B cell (primary cell): ENCODE data around the gene RET. TPM values are rescaled to one million over a fixed set of nuclear protein-coding genes. Genes with fewer than 3 reads are reported as not detected.

Source experiments
- ATAC-seq: fragments of 200-7000 bp; cut with Tn5 transposase; one replicate; pipeline ENCODE4 v1.10.0; 2021; ENCODE audit warnings: low read depth, mild to moderate bottlenecking, moderate number of reproducible peaks, moderate library complexity
- CTCF ChIA-PET: fragments of 350-600 bp; sonication (Branson Sonifier 250); formaldehyde crosslinking; loops from one replicate; lab custom pipeline; 2021; ENCODE audit warnings: antibody characterized with exemption, inconsistent platforms; lab: Charles Lee
- POLR2A ChIA-PET: fragments of 350-600 bp; sonication (Branson Sonifier 250); formaldehyde crosslinking; loops from one replicate; lab custom pipeline; 2021; ENCODE audit warnings: antibody characterized with exemption; lab: Charles Lee
- DNase-seq: peaks from one replicate; pipeline ENCODE4 v3.0.0; 2013
- H2AFZ ChIP-seq: 2 replicates; pipeline ENCODE4 v1.6.1; 2012; ENCODE audit warnings: mild to moderate bottlenecking, low read depth, low read length; ENCODE audit not compliant: insufficient read depth, poor library complexity, severe bottlenecking
- H3K27ac ChIP-seq, 2 donors: 1 replicate in 1 of 2; 2 replicates in 1 of 2; pipeline ENCODE4 v1.5.1; 2012 to 2013; ENCODE audit warnings: low read length in 2 of 2, mild to moderate bottlenecking in 2 of 2, moderate library complexity in 1 of 2
- H3K27me3 ChIP-seq, 4 experiments: fragments of 200-600 bp in 1 of 4; sonication (generic) in 1 of 4; replicated peaks in 1 of 4; 1 replicate in 2 of 4; 2 replicates in 2 of 4; pipeline versions ENCODE4 v1.6.1 to v1.7.0; 2013 to 2016; ENCODE audit warnings: low read length in 3 of 4, mild to moderate bottlenecking in 2 of 4, mixed read lengths in 1 of 4, moderate library complexity in 1 of 4; ENCODE audit not compliant: insufficient read depth in 4 of 4, control insufficient read depth in 3 of 4; ENCODE audit errors: control extremely low read depth in 1 of 4
- H3K36me3 ChIP-seq, 2 experiments: replicated peaks in 1 of 2; 1 replicate in 1 of 2; 2 replicates in 1 of 2; pipeline versions ENCODE4 v1.6.1 to v1.7.1; 2013; ENCODE audit warnings: low read length in 1 of 2; ENCODE audit not compliant: insufficient read depth in 2 of 2, control insufficient read depth in 1 of 2; ENCODE audit errors: control extremely low read depth in 1 of 2, extremely low read depth in 1 of 2
- H3K4me1 ChIP-seq, 2 donors: fragments of 200-600 bp in 1 of 2; sonication (generic) in 1 of 2; 1 replicate in 1 of 2; 2 replicates in 1 of 2; pipeline versions ENCODE4 v1.5.1 to v1.6.1; 2013 to 2017; ENCODE audit warnings: low read length in 2 of 2; ENCODE audit not compliant: control insufficient read depth in 2 of 2, insufficient read depth in 2 of 2
- H3K4me2 ChIP-seq: replicated peaks from 2 replicates; pipeline ENCODE3; 2012; ENCODE audit warnings: mild to moderate bottlenecking, low read depth, low read length; ENCODE audit not compliant: poor library complexity, severe bottlenecking
- H3K4me3 ChIP-seq, 5 experiments: fragments of 200-600 bp in 1 of 5; sonication (generic) in 1 of 5; 1 replicate in 3 of 5; 2 replicates in 2 of 5; pipeline versions ENCODE4 v1.5.1 to v1.7.0; 2011 to 2016; ENCODE audit warnings: low read length in 4 of 5, mild to moderate bottlenecking in 4 of 5, low read depth in 2 of 5, control low read depth in 1 of 5, moderate library complexity in 1 of 5; ENCODE audit not compliant: insufficient read depth in 1 of 5; ENCODE audit errors: control extremely low read depth in 1 of 5, extremely low read depth in 1 of 5
- H3K79me2 ChIP-seq: fragments of 200-600 bp; sonication (generic); one replicate; pipeline ENCODE4 v1.6.0; 2016; ENCODE audit warnings: low read length; ENCODE audit not compliant: control insufficient read depth, insufficient read depth
- H3K9ac ChIP-seq: fragments of 200-600 bp; sonication (generic); 2 replicates; pipeline ENCODE4 v1.6.1; 2017; ENCODE audit warnings: mild to moderate bottlenecking, low read length, moderate library complexity
- H3K9me3 ChIP-seq, 3 donors: one replicate each; pipeline versions ENCODE4 v1.6.1 to v1.7.1; 2013; ENCODE audit warnings: low read length in 2 of 3; ENCODE audit not compliant: control insufficient read depth in 2 of 3, insufficient read depth in 1 of 3; ENCODE audit errors: control extremely low read depth in 1 of 3
- H4K20me1 ChIP-seq: 2 replicates; pipeline ENCODE4 v1.6.0; 2012; ENCODE audit warnings: mild to moderate bottlenecking, low read length; ENCODE audit not compliant: insufficient read depth, control insufficient read depth, poor library complexity, severe bottlenecking
- H3K27ac Mint-ChIP-seq: one replicate; pipeline ENCODE4 v1.8.0; 2021; ENCODE audit warnings: mixed read lengths
- H3K27me3 Mint-ChIP-seq: one replicate; pipeline ENCODE4 v1.8.0; 2021; ENCODE audit warnings: mixed read lengths
- H3K4me1 Mint-ChIP-seq: one replicate; pipeline ENCODE4 v1.8.0; 2021; ENCODE audit warnings: mixed read lengths
- H3K4me3 Mint-ChIP-seq: one replicate; pipeline ENCODE4 v1.8.0; 2021; ENCODE audit warnings: mixed read lengths
- H3K9me3 Mint-ChIP-seq: one replicate; pipeline ENCODE4 v1.8.0; 2022; ENCODE audit warnings: mixed read lengths; ENCODE audit not compliant: insufficient read depth
- EZH2 ChIP-seq: IDR thresholded peaks from 2 replicates; pipeline ENCODE4 v1.6.1; 2012; ENCODE audit warnings: borderline replicate concordance, low read depth, mild to moderate bottlenecking, moderate library complexity, low read length; ENCODE audit not compliant: insufficient read depth, poor library complexity, severe bottlenecking
- WGBS: methylation state at CpG from one replicate; pipeline ENCODE4 v1.1.5; 2013; ENCODE audit warnings: missing lambda C conversion rate; ENCODE audit not compliant: insufficient coverage; 5-methylcytosine and 5-hydroxymethylcytosine counted together
- intact Hi-C: fragments of 100-400 bp; cut with micrococcal nuclease; formaldehyde crosslinking; loops from one replicate; pipeline ENCODE4 v1.10.0; 2022
- polyA plus RNA-seq: library from polyadenylated mRNA; depleted of rRNA; stranded (reverse); fragments of >200 nt; gene quantifications from 2 replicates; pipeline ENCODE4 v1.2.3, GENCODE V29; 2012
- total RNA-seq, 2 donors: library from RNA; stranded (reverse); fragments of 120-200 nt in 1 of 2; gene quantifications; 1 replicate in 1 of 2; 2 replicates in 1 of 2; pipeline versions ENCODE4 v1.2.3 to v1.2.4, GENCODE V29; 2013 to 2022
- TF ChIP-seq, protein P1 (sequence below): fragments of 200-600 bp; IDR thresholded peaks from one replicate; pipeline ENCODE4 v1.8.0; 2022; ENCODE audit warnings: antibody characterized with exemption, mild to moderate bottlenecking

RET gene
- total and polyA plus RNA-seq, 2 donors (not counting 1 experiment from before 2014, with no cell fraction given) = 0.16 to 0.27 TPM

DNA sequence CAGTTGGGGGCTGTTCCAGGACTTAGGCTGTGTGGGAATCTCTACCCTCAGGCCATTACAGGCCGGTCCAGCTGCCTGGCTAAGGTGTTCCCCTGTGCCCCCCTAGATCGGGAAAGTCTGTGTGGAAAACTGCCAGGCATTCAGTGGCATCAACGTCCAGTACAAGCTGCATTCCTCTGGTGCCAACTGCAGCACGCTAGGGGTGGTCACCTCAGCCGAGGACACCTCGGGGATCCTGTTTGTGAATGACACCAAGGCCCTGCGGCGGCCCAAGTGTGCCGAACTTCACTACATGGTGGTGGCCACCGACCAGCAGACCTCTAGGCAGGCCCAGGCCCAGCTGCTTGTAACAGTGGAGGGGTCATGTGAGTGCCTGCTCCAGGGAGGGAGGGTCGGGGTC, 34.2 kb downstream of the RET start:
- POLR2A ChIA-PET = no interaction called here
- no peaks in the 10 kb centered on the region for H3K27me3 Mint-ChIP-seq
- no peaks in the 10 kb centered on the region for H3K79me2 ChIP-seq
- ATAC-seq = no peak
- no peaks in the 10 kb centered on the region for H3K36me3 ChIP-seq
- H3K9me3 Mint-ChIP-seq = no peaks in the 10 kb centered on the region
- peaks cover 8% of the 10 kb centered on the region for H3K4me1 Mint-ChIP-seq
- DNase-seq = no peak
- H2AFZ ChIP-seq = no peak overlapping the region
- intact Hi-C loops = no loop called here
- no peak overlapping the region for H3K9ac ChIP-seq
- WGBS = 97% methylated on average over 9 of the region's 11 CpGs
- H4K20me1 ChIP-seq = no peaks in the 10 kb centered on the region
- no peaks in the 10 kb centered on the region for H3K9me3 ChIP-seq
- H3K4me2 ChIP-seq = no peak overlapping the region
- no peak overlapping the region for H3K27ac ChIP-seq
- CTCF ChIA-PET = no interaction called here
- H3K4me3 Mint-ChIP-seq = no peak overlapping the region
- H3K4me1 ChIP-seq = peaks cover 5 to 13% of the 10 kb centered on the region in 2 donors
- H3K27ac Mint-ChIP-seq = no peak overlapping the region
- TF ChIP-seq, protein P1, sequence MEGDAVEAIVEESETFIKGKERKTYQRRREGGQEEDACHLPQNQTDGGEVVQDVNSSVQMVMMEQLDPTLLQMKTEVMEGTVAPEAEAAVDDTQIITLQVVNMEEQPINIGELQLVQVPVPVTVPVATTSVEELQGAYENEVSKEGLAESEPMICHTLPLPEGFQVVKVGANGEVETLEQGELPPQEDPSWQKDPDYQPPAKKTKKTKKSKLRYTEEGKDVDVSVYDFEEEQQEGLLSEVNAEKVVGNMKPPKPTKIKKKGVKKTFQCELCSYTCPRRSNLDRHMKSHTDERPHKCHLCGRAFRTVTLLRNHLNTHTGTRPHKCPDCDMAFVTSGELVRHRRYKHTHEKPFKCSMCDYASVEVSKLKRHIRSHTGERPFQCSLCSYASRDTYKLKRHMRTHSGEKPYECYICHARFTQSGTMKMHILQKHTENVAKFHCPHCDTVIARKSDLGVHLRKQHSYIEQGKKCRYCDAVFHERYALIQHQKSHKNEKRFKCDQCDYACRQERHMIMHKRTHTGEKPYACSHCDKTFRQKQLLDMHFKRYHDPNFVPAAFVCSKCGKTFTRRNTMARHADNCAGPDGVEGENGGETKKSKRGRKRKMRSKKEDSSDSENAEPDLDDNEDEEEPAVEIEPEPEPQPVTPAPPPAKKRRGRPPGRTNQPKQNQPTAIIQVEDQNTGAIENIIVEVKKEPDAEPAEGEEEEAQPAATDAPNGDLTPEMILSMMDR = no peak
- TF ChIP-seq EZH2 = no peak
- H3K4me3 ChIP-seq = no peak overlapping the region
- no peaks in the 10 kb centered on the region for H3K27me3 ChIP-seq

DNA sequence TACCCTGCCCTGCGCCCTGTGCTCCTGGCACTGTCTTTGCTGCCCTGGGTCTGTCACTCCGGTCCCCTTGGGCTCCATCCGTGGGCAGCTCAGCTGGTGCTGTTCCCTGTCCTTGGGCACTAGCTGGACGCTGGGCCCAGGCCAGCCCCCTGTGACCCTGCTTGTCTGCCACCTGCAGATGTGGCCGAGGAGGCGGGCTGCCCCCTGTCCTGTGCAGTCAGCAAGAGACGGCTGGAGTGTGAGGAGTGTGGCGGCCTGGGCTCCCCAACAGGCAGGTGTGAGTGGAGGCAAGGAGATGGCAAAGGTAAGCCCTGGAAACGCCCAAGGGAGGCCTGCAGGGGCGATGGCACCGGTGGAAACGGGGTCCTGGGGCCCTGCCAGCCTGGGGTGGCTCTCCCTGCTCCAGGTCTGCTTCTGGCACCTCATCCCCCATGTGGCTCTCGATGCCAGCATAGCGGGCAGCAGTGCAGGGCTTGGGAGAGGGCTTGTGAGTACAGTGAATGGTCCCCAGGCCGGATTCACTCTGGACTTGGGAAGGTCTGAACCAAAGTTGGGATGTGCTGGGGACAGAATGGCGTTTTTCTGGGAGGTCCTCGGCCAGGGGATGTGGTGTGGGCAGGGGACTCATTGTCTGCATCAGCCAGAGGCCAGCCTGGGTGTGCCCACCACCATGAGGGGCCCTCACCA, 35.2 kb downstream of the RET start:
- H3K27ac Mint-ChIP-seq = no peak overlapping the region

More for the DNA sequence above, 35.2 kb downstream of the RET start:
- H3K4me3 ChIP-seq = no peak overlapping the region
- no peaks in the 10 kb centered on the region for H3K9me3 ChIP-seq
- POLR2A ChIA-PET = no interaction called here
- WGBS = 92% methylated on average over 15 of the region's 17 CpGs
- no peak overlapping the region for H3K4me2 ChIP-seq
- intact Hi-C loops = no loop called here
- Mint-ChIP-seq H3K4me3 (no peak overlapping the region), H3K27me3 (no peaks in the 10 kb centered on the region), H3K4me1 (peaks cover under 1% of the 10 kb centered on the region), H3K9me3 (no peaks in the 10 kb centered on the region)
- ATAC-seq (no peak), DNase-seq (no peak)
- H3K27ac ChIP-seq = no peak overlapping the region
- H2AFZ ChIP-seq = no peak overlapping the region
- H3K27me3 ChIP-seq = no peaks in the 10 kb centered on the region
- peaks cover 0 to 7% of the 10 kb centered on the region in 2 donors for H3K4me1 ChIP-seq
- no peak overlapping the region for H3K9ac ChIP-seq
- H3K36me3 ChIP-seq = no peaks in the 10 kb centered on the region
- H4K20me1 ChIP-seq = no peaks in the 10 kb centered on the region
- no peaks in the 10 kb centered on the region for H3K79me2 ChIP-seq
- TF ChIP-seq EZH2 = no peak
- TF ChIP-seq, protein P1 = no peak
- CTCF ChIA-PET = no interaction called here
